Bronchial epithelial cell (primary cell): Measurements from ENCODE around the gene KRTAP12-2. TPM values are rescaled to one million over a fixed set of nuclear protein-coding genes. Genes with fewer than 3 reads are reported as not detected.

Source experiments
- DNase-seq: peaks from one replicate; pipeline ENCODE4 v3.0.0-alpha.2; 2010; ENCODE audit warnings: low read depth
- FAIRE-seq: peaks from 2 replicates; lab custom pipeline; 2011; peaks lifted over from hg19 to GRCh38; lab: Jason Lieb, UNC
- H3K27me3 ChIP-seq: 2 replicates; pipeline ENCODE4 v1.5.1; 2011; ENCODE audit warnings: low read length; ENCODE audit not compliant: control insufficient read depth, insufficient read depth
- H3K36me3 ChIP-seq: 2 replicates; pipeline ENCODE4 v1.5.1; 2011; ENCODE audit warnings: low read length; ENCODE audit not compliant: control insufficient read depth, insufficient read depth
- H3K4me3 ChIP-seq: 2 replicates; pipeline ENCODE4 v1.5.1; 2011; ENCODE audit warnings: mild to moderate bottlenecking, low read depth, low read length, control low read depth
- CTCF ChIP-seq: IDR thresholded peaks from 2 replicates; pipeline ENCODE4 v1.5.1; 2011; ENCODE audit warnings: mild to moderate bottlenecking, moderate library complexity, low read length, control low read depth, inconsistent platforms; ENCODE audit not compliant: insufficient read depth, severe bottlenecking
- total RNA-seq: library from RNA; depleted of rRNA; stranded (reverse); fragments of >200 nt; gene quantifications from 2 replicates; pipeline ENCODE4 v1.2.1, GENCODE V29; 2014

Gene KRTAP12-2
- total RNA-seq, result not detected in 2 replicates

DNA sequence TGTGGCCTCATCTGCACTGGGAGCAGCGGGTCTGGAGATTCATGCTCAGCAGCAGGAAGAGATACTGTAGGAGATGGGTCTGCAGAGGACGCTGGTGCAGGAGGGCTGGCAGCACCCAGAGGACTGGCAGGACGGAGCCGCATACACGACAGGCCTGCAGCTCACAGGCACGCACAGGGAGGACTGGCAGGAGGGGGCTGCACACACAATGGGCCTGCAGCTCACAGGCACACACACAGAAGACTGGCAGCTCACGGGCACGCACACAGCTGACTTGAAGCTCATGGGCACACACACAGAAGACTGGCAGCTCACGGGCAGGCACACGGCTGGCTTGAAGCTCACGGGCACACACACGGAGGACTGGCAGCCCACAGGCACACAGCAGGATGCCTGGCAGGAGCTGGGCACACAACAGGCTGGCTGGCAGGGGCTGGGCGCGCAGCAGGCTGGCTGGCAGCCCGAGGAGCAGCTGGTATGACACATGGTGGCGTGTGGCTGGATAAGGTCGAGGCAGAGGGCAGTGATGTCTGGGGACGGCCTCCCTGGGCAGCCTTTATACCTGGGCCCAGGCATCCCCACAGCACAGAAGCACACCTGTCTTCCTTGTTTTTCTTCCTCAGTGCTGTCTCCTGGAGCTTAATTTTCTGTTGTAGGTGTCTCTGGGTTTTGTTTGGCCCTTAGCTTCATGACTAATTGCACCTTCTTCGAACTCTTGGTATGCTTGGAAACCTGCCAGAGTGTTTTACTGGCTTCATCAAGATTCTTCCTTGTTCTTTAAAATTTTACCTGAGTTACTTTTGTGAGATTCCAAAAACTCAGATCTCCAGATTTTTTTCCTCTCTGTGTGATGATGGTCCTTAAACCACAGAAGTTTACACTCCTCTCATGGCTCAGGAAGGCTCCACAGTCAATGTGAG, at the start of gene KRTAP12-2:
KRTAP12-2 (minus strand) TSS at position 527 of the 920 bp plus-strand sequence; CDS start at position 486, 41 bp downstream.
- FAIRE-seq, result no peak
- no peaks in the 10 kb centered on the region for H3K36me3 ChIP-seq

GRCh38 chr21:44714905-44715304, 48.2 kb upstream of the KRTAP12-2 start:
- DNase-seq (no peak), FAIRE-seq (no peak)
- H3K27me3 ChIP-seq, result peaks cover 21% of the 10 kb centered on the region
- no peaks in the 10 kb centered on the region for H3K36me3 ChIP-seq
- no peak for TF ChIP-seq CTCF
- H3K4me3 ChIP-seq, result no peak overlapping the region

More for the DNA sequence above, at the start of gene KRTAP12-2:
- no peak for TF ChIP-seq CTCF
- no peaks in the 10 kb centered on the region for H3K27me3 ChIP-seq
- H3K4me3 ChIP-seq, result no peak within 1 kb of the TSS
- DNase-seq, result peak; percentile 0

- H3K4me3 ChIP-seq, result no peak overlapping the region
- TF ChIP-seq CTCF, result no peak
- DNase-seq (no peak), FAIRE-seq (no peak)
- H3K36me3 ChIP-seq, result no peaks in the 10 kb centered on the region
- H3K27me3 ChIP-seq, result peaks cover 26% of the 10 kb centered on the region
Measured at GRCh38 chr21:44713846-44714245, 47.1 kb upstream of the KRTAP12-2 start.

DNA sequence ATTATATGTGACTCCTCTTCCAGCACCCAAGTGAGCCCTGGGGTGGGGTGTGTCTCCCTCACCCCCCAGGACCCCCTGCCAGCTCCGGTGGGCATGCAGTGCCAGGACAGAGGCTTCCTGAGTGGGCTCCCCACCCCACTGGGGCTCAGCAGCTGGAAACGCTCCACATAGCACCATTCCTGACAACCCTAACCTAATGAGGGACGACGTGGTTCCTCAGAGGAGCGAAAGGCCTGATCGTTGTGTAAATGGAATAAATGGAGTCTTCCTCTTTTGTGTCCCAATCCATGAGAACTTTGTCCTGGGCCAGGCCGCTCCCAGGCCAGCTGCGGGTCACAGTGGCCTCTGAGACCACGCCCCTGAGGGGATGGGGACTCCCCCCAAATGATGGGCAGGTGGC, 46.4 kb upstream of the KRTAP12-2 start:
- H3K4me3 ChIP-seq, result no peak overlapping the region
- no peak for FAIRE-seq
- no peak for TF ChIP-seq CTCF
- no peak for DNase-seq
- H3K36me3 ChIP-seq, result no peaks in the 10 kb centered on the region
- peaks cover 30% of the 10 kb centered on the region for H3K27me3 ChIP-seq

DNA sequence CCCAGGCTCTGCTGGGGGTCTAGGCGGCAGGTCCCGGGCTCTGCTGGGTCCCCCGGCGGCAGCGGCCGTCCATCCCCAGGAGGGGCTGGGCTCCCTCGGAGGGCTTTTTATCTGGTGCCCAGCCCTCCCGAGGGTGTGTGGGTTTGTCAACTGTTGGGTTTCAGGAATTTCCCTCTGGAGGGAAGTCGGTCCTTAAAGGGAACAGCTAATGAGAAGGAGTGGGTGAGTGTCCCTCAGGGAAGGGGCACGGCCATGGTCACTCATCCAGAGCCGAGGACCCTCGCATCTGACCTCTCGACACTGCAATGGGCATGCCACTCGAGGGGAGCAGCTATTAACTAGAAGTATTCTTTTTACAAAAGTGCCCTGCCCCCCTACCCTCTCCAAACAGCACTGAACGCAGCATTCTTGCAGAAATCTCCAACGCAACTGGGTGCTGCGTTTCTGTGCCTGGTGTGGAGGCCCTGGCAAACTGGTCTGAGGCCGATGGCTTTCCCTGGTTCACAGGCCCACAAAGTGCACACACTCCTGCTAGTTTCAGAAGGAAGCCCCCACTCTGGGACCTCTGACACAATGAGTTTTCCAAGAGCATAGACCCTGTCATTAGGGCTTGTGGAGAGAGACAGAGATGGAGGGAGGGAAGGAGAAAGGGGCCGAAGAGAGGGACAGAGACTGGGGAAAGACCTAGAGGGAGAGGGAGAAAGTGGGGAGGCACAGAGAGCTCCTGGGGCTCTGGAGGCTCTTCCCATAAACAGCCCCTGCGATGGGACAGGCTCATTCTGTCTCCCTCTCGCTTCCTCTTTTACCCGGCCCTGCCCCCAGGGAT, 45.7 kb upstream of the KRTAP12-2 start:
- DNase-seq, result no peak
- TF ChIP-seq CTCF, result no peak
- Histone ChIP-seq H3K27me3 (peaks cover 35% of the 10 kb centered on the region), H3K4me3 (no peak overlapping the region), H3K36me3 (no peaks in the 10 kb centered on the region)
- no peak for FAIRE-seq
